PFSK-1 (cell line): Measurements from ENCODE around the gene RARA.

Source experiments
- POLR2AphosphoS5 ChIP-seq: IDR thresholded peaks from 2 replicates; pipeline ENCODE4 v1.6.1; 2012; ENCODE audit warnings: low read depth, mild to moderate bottlenecking, control low read depth, low read length, moderate library complexity
- TAF1 ChIP-seq: IDR thresholded peaks from 2 replicates; pipeline ENCODE4 v1.6.1; 2012; ENCODE audit warnings: low read length, control low read depth, borderline replicate concordance; ENCODE audit not compliant: insufficient read depth
- TF ChIP-seq, protein P1 (sequence below), 2 experiments: IDR thresholded peaks; 2 replicates each; pipeline versions ENCODE4 v1.6.1 to v1.8.0; 2011 to 2012; ENCODE audit warnings: low read depth in 2 of 2, low read length in 2 of 2, control low read depth in 1 of 2, inconsistent platforms in 1 of 2, mild to moderate bottlenecking in 1 of 2, moderate library complexity in 1 of 2; ENCODE audit not compliant: insufficient read depth in 1 of 2

GRCh38 chr17:40307740-40308239 is 1.2 kb upstream of the RARA start:
- TF ChIP-seq TAF1: no peak
- 0 out of 2 replicates have a peak, but pooled peaks have one; percentile 1 for TF ChIP-seq POLR2AphosphoS5
- TF ChIP-seq, protein P1, sequence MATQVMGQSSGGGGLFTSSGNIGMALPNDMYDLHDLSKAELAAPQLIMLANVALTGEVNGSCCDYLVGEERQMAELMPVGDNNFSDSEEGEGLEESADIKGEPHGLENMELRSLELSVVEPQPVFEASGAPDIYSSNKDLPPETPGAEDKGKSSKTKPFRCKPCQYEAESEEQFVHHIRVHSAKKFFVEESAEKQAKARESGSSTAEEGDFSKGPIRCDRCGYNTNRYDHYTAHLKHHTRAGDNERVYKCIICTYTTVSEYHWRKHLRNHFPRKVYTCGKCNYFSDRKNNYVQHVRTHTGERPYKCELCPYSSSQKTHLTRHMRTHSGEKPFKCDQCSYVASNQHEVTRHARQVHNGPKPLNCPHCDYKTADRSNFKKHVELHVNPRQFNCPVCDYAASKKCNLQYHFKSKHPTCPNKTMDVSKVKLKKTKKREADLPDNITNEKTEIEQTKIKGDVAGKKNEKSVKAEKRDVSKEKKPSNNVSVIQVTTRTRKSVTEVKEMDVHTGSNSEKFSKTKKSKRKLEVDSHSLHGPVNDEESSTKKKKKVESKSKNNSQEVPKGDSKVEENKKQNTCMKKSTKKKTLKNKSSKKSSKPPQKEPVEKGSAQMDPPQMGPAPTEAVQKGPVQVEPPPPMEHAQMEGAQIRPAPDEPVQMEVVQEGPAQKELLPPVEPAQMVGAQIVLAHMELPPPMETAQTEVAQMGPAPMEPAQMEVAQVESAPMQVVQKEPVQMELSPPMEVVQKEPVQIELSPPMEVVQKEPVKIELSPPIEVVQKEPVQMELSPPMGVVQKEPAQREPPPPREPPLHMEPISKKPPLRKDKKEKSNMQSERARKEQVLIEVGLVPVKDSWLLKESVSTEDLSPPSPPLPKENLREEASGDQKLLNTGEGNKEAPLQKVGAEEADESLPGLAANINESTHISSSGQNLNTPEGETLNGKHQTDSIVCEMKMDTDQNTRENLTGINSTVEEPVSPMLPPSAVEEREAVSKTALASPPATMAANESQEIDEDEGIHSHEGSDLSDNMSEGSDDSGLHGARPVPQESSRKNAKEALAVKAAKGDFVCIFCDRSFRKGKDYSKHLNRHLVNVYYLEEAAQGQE (IDR thresholded peaks at IDR 0.05; ENCODE audit: insufficient read depth in 1 of 2, low read depth in 2 of 2, low read length in 2 of 2): no peak
